Stimulated activated CD4-positive, alpha-beta T cell treated with anti-CD3 and anti-CD28 coated beads, Interleukin-12 subunit alpha, Interleukin-12 subunit beta, amount 100 ng/mL, for 24 hours (primary cell): ENCODE results near the gene TMEM123.
A peak's percentile ranks its signal among the peaks of the same experiment; 100 is the strongest.

ENCODE experiments used
- DNase-seq, 2 experiments: peaks; one replicate each; pipeline ENCODE4 v3.0.0-alpha.2; 2020; ENCODE audit warnings: low read depth in 2 of 2

Gene TMEM123

GRCh38 chr11:102452461-102453301, at the start of gene TMEM123:
Gene TMEM123 (minus strand): TSS chr11:102452765. CDS start chr11:102452623, 142 bp downstream.
- DNase-seq: peak; percentile 71 to 88

- DNase-seq: no peak
Measured at GRCh38 chr11:102500829-102501228, 48.3 kb upstream of the TMEM123 start.

GRCh38 chr11:102499931-102500330, 47.4 kb upstream of the TMEM123 start:
- DNase-seq: no peak

- DNase-seq: no peak
Measured at GRCh38 chr11:102499151-102499550, 46.6 kb upstream of the TMEM123 start.

GRCh38 chr11:102497061-102497460, 44.5 kb upstream of the TMEM123 start:
- no peak for DNase-seq

- DNase-seq: no peak
Measured at GRCh38 chr11:102495161-102496042, 42.8 kb upstream of the TMEM123 start.

GRCh38 chr11:102494216-102494615, 41.7 kb upstream of the TMEM123 start:
- no peak for DNase-seq

GRCh38 chr11:102493524-102493923, 41.0 kb upstream of the TMEM123 start:
- no peak for DNase-seq

GRCh38 chr11:102491969-102492368, 39.4 kb upstream of the TMEM123 start:
- no peak for DNase-seq

GRCh38 chr11:102489186-102490145, 36.9 kb upstream of the TMEM123 start:
- no peak for DNase-seq

- DNase-seq: no peak
Measured at GRCh38 chr11:102488208-102488607, 35.6 kb upstream of the TMEM123 start.

- DNase-seq: no peak
Measured at GRCh38 chr11:102487214-102487613, 34.6 kb upstream of the TMEM123 start.

GRCh38 chr11:102486584-102486983, 34.0 kb upstream of the TMEM123 start:
- no peak for DNase-seq

- DNase-seq: no peak
Measured at GRCh38 chr11:102485095-102485722, 32.6 kb upstream of the TMEM123 start.

- no peak for DNase-seq
Measured at GRCh38 chr11:102482433-102482832, 29.9 kb upstream of the TMEM123 start.

- DNase-seq: no peak
Measured at GRCh38 chr11:102479733-102480132, 27.2 kb upstream of the TMEM123 start.

GRCh38 chr11:102478673-102479299, 26.2 kb upstream of the TMEM123 start:
- DNase-seq: no peak

GRCh38 chr11:102476812-102477211, 24.2 kb upstream of the TMEM123 start:
- DNase-seq: no peak

- DNase-seq: no peak
Measured at GRCh38 chr11:102476069-102476468, 23.5 kb upstream of the TMEM123 start.

- no peak for DNase-seq
Measured at GRCh38 chr11:102473543-102473942, 21.0 kb upstream of the TMEM123 start.

GRCh38 chr11:102472127-102472526, 19.6 kb upstream of the TMEM123 start:
- DNase-seq: no peak
